Measurements from ENCODE around the gene NARF. TPM values are rescaled to one million over a fixed set of nuclear protein-coding genes. Genes with fewer than 3 reads are reported as not detected.

Gene NARF
- total RNA-seq, 1 donor = 21.6 TPM

DNA sequence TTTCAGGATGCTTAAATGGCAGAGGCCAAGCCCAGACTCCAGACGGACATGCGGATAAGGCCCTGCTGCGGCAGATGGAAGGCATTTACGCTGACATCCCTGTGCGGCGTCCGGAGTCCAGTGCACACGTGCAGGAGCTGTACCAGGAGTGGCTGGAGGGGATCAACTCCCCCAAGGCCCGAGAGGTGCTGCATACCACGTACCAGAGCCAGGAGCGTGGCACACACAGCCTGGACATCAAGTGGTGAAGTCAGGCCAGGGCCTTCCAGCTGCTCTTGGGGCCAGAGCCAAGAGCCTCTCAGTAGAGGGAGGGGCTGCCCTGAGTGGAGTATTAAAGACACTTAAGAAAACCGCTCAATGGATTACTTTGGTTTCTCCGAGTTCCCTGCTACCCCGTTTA, 29.4 kb downstream of the NARF start:
- H3K4me3 ChIP-seq (ENCODE audit: low read depth, low read length) = no peak overlapping the region
- TF ChIP-seq, protein P1, sequence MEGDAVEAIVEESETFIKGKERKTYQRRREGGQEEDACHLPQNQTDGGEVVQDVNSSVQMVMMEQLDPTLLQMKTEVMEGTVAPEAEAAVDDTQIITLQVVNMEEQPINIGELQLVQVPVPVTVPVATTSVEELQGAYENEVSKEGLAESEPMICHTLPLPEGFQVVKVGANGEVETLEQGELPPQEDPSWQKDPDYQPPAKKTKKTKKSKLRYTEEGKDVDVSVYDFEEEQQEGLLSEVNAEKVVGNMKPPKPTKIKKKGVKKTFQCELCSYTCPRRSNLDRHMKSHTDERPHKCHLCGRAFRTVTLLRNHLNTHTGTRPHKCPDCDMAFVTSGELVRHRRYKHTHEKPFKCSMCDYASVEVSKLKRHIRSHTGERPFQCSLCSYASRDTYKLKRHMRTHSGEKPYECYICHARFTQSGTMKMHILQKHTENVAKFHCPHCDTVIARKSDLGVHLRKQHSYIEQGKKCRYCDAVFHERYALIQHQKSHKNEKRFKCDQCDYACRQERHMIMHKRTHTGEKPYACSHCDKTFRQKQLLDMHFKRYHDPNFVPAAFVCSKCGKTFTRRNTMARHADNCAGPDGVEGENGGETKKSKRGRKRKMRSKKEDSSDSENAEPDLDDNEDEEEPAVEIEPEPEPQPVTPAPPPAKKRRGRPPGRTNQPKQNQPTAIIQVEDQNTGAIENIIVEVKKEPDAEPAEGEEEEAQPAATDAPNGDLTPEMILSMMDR (IDR thresholded peaks at IDR 0.05; ENCODE audit: insufficient read depth, low read depth, low read length) = no peak
- no peak for DNase-seq (ENCODE audit: low read depth)

DNA sequence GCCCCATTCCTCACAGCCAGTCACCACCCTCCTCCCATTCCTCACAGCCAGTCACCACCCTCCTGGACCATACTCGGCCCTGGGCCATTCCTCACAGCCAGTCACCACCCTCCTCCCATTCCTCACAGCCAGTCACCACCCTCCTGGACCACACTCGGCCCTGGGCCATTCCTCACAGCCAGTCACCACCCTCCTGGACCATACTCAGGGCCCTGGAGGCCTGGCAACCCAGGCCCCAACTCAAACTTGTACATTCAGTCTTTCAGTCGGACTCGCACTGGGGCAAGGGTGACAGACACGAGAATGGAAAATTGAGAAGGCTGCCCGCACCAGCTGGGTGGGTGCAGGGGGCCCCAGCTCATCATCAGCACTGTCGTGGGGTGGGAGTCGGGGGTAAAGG, 30.6 kb downstream of the NARF start:
- no peak overlapping the region for H3K4me3 ChIP-seq (ENCODE audit: low read depth, low read length)
- no peak for DNase-seq (ENCODE audit: low read depth)
- TF ChIP-seq, protein P1 (IDR thresholded peaks at IDR 0.05; ENCODE audit: insufficient read depth, low read depth, low read length) = no peak

DNA sequence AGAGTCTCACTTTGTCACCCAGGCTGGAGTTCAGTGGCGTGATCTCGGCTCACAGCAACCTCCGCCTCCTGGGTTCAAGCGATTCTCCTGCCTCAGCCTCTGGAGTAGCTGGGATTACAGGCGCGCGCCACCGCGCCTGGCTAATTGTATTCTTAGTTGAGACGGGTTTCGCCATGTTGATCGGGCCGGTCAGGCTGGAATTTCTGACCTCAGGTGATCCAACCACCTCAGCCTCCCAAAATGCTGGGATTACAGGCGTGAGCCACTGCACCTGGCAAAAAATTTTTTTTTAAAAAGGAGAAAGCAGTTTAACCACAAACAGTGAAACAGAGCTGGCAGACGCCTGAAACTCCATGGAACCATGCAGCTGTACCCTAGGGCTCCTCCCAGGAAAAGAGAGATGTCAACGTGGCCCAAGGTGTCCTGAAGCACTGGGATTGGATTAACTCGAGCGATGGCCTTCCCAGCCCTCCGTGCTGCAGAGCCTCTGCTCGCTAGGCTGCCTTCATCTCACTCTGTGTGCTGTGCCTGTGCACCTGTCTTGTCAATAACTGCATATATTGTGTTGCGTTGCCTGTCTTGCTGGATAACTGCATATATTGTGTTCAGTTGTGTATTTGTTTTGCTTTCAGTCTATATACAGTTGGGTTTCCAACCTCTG, 31.4 kb downstream of the NARF start:
- TF ChIP-seq, protein P1 (IDR thresholded peaks at IDR 0.05; ENCODE audit: insufficient read depth, low read depth, low read length) = no peak
- H3K4me3 ChIP-seq (ENCODE audit: low read depth, low read length) = no peak overlapping the region
- no peak for DNase-seq (ENCODE audit: low read depth)

DNA sequence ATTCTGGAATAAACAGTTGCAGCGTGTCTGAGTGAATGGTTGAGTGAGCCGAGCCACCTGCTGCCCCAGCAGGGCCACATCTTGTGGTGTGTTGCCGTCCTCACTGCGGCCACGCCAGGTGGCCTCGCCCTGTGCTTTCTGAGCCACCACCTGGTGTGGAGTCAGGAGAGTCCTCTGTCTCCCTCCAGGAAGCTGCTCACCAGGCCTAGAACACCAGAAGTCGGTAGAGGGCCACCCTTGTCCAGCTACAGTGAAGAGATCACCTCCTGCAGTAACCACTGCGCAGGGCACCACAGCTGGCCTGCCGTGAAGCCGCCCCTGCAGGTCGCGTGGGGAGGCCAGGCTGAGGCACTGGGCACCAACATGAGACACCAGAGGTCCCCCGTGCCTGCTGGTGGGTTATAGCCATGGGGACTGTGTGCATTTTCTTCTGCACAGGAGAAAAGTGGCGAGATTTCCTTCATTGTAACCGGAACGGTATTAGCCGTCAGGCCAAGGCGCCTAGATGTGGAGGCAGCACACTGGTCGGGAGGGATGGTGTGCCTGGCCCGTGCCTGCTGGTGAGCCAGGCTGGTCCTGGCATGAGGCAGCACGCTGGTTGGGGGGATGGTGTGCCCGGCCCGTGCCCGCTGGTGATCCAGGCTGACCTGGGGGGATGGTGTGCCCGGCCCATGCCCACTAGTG, 32.1 kb downstream of the NARF start:
- TF ChIP-seq, protein P1 (IDR thresholded peaks at IDR 0.05; ENCODE audit: insufficient read depth, low read depth, low read length) = no peak
- H3K4me3 ChIP-seq (ENCODE audit: low read depth, low read length) = no peak overlapping the region
- no peak for DNase-seq (ENCODE audit: low read depth)

DNA sequence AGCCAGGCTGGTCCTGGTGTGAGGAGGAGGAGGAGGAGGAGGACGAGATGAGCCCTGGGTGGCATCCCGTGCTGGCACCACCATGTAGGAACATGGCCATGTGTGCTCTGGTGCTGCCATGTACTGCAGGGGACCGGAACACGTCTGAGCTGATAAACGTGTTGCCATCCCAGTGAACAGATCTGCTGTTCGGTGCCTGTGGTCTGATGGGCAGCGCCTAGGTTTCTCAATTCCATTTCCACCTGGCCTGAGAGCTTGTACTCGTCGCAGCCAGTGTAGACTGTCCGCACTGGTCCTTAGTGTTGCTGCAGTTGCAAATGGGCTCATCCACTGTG, 32.6 kb downstream of the NARF start:
- DNase-seq (ENCODE audit: low read depth) = no peak
- TF ChIP-seq, protein P1 (IDR thresholded peaks at IDR 0.05; ENCODE audit: insufficient read depth, low read depth, low read length) = no peak
- no peak overlapping the region for H3K4me3 ChIP-seq (ENCODE audit: low read depth, low read length)

DNA sequence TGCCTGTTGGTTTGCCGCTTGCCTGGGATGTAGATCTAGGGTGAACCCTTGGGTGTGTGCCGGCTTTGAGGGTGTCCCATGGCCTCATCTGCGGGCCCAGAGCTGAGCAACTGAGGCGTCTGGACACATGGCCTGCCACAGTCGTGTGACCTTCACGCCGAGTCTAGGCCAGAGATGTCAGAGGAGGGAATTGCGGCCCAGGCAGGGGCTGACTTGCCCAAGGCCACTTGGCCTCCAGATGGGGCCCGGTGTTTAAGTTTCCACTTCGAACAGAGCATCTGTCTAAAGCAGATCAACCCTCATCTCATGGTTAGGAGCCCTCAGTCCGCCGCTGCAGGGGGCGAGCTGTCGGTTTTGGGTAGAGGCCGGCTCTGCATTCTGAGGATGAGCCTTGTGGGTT, 33.0 kb downstream of the NARF start:
- no peak overlapping the region for H3K4me3 ChIP-seq (ENCODE audit: low read depth, low read length)
- TF ChIP-seq, protein P1 (IDR thresholded peaks at IDR 0.05; ENCODE audit: insufficient read depth, low read depth, low read length) = no peak
- DNase-seq (ENCODE audit: low read depth) = no peak

Data from fibroblast of villous mesenchyme (primary cell).